DLD1 (cell line): ENCODE measurements around the gene BAHCC1.
"Not testable (repeated sequence)": the region's sequence is repeated elsewhere in the genome, so short reads cannot be mapped to it uniquely, and the experiment has no call there.

ENCODE experiments used
- in situ Hi-C: cut with HindIII; loops from 2 replicates; pipeline ENCODE4 v1.10.0; 2017; ENCODE audit warnings: low sequenced_read_pairs

The BAHCC1 gene

DNA sequence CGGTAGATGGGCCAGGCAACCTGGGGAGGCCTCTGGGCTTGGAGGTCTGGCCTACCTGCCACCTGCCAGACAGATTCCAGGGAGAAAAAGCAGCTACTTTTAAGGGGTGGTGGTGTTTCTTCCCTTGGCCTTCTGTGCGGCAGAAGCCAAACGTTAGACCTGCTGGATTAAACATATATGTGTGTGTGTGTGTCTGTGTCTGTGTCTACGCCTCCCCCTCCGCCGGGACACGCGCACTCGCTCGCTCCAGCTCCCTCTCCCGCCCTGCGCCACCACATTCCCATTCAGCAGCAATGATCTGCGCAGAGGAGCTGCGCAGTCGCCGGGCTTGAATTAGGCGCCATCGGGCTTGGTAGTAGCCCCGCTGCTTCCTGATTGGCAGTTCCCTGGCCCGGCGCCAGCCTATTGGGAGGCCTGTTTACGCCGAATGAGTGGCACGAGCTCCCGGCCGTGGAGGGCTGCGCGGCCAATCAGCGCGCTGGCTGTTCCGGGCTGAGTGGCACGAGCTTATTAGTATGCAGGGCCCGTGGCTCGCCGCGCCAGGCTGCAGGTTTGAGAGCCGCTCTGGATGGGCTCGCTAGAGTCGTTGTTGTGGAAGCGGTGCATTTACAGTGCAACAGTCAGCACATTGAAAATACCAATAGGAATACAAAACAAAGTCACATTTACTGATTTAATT, at the start of gene BAHCC1:
BAHCC1 (plus strand) TSS at position 537 of the 679 bp plus-strand sequence. CDS start 4,283 bp downstream, outside the sequence.
- in situ Hi-C loops: no loop called here

- in situ Hi-C loops: no loop called here
Observed at GRCh38 chr17:81346090-81346907, 49.0 kb upstream of the BAHCC1 start.

DNA sequence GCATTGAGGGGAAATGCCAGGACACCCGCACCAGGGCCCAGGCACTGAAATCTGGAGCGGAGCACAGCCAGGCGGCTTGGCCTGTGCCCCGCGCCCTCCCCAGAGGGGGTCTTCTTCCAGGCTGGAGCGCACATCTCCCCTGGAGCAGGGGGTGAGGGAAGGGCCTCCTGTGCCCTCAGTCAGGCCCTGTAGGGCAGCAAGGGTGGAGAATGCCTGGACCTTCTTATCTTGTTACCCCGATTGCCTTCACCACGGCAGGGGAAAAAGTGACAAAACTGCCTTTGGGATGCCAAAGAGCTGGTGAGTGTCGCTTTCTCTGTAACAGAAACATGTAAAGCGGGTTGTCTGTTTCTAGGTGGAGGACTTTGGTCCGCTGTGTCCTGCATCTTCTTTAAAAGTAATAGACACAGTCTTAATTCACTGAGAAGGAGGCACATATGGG, 48.3 kb upstream of the BAHCC1 start:
- in situ Hi-C loops: no loop called here

GRCh38 chr17:81347437-81347836, 47.8 kb upstream of the BAHCC1 start:
- in situ Hi-C loops: no loop called here

- in situ Hi-C loops: no loop called here
Observed at GRCh38 chr17:81348097-81349055, 46.9 kb upstream of the BAHCC1 start.

GRCh38 chr17:81349397-81350319, 45.6 kb upstream of the BAHCC1 start:
- in situ Hi-C loops: no loop called here

DNA sequence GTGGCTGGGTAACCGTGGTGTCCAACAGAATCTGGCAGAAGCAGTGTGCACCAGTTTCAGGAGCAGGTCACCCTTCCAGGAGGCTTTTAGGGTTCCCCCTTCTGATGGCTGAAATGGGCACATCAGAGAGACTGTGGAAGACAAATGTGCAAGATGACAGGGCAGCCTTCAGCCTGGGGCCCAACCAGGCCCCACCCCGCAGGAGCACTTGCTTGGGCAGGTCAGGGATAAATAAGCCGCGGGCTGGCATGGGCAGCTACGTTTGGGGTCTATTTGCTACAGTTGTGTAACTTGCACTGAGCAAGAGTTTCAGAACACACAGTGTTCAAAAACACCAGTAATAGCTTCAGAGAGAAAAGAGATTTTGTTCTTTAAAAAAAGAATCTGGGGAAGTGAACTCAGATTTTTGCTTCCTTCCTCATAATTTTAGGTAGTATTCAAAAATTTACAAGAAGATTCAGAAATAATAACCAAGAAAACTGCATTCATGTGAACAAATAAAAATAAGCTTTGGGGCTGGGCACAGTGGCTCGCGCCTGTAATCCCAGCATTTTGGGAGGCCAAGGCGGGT, 44.9 kb upstream of the BAHCC1 start:
- in situ Hi-C loops: no loop called here

GRCh38 chr17:81351329-81352052, 43.8 kb upstream of the BAHCC1 start:
- in situ Hi-C loops: not testable (repeated sequence)

DNA sequence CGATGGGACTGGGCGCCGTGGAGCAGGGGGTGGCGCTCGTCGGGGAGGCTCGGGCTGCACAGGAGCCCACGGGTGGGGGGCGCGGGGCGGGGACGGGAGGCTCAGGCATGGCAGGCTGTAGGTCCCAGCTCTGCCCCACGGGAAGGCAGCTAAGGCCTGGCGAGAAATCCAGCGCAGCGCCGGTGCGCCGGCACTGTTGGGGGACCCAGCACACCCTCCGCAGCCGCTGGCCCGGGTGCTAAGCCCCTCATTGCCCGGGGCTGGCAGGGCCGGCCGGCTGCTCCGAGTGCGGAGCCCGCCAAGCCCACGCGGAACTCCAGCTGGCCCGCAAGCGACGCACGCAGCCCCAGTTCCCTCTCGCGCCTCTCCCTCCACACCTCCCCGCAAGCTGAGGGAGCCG, 43.2 kb upstream of the BAHCC1 start:
- in situ Hi-C loops: not testable (repeated sequence)

- in situ Hi-C loops: no loop called here
Observed at GRCh38 chr17:81354252-81354953, 40.9 kb upstream of the BAHCC1 start.

DNA sequence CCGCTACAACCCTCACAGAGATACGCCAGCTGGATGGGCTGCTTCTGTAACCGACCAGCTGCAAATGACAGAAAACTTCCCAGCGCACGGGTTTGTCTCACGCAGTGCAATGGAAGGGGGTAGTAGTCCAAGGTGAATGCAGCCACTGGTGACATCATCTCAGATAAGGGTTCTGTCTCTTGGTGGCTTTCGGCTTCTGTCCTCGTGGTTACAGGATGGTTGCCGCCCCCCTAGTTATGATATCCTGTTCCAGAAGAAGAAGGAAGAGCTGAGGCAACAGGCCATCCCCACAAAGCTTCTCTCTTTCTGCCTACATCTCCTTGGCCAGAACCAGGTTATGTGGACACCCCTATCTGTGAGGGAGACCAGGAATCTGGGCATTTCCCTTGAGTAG, 40.3 kb upstream of the BAHCC1 start:
- in situ Hi-C loops: no loop called here

- in situ Hi-C loops: no loop called here
Observed at GRCh38 chr17:81359218-81359617, 36.0 kb upstream of the BAHCC1 start.

DNA sequence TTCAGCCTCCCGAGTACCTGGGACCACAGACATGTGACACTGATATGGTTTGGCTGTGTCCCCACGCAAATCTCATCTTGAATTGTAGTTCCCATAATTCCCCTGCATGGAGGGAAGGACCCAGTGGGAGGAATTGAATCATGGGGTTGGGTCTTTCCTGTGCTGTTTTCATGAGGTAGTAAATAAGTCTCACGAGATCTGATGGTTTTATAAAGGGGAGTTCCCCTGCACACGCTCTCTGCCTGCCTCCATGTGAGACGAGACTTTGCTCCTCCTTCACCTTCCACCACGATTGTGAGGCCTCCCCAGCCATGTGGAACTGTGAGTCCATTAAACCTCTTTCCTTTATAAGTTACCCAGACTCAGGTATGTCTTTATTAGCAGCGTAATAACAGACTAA, 33.3 kb upstream of the BAHCC1 start:
- in situ Hi-C loops: not testable (repeated sequence)

DNA sequence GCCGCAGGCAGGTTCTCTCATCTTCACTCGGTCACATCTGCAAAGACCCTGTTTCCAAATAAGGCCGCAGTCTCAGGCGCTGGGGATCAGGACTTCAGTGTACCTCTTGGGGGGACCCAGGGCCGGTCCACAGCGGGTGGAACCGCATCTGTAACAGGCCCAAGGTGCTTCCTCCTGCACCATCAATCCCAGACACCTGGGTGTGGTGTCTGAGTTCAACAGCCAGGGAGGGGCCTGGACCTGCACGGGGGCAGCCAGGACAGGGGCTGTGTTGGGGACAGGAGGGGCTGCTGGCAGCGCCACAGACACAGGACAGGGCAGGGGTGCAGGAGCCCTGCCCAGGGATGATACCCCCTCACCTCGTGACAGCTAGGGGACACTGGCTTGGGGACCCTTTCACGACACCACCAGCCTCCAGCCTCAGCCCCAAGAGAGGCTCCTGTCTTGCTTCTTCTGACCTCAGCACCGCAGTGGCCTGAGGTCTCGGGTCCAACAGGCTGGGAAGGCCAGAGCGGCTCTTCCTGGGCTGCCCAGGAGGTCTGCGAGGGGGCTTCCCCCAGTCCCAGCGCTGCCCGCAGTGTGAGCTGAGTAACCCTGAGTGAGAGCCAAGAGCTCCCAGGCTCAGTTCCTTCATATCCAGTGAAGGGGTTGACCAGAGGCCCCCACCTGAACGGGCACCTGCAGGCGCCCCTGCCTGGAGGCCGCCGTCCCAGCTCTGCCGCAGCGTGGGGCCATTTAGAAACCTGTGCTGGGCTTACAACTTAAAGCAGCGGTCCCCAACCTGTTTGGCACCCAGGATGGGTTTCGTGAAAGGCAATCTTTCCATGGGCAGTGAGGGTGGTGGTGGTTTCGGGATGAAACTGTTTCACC, 30.7 kb upstream of the BAHCC1 start:
- in situ Hi-C loops: no loop called here

GRCh38 chr17:81365148-81365600, 30.1 kb upstream of the BAHCC1 start:
- in situ Hi-C loops: no loop called here

DNA sequence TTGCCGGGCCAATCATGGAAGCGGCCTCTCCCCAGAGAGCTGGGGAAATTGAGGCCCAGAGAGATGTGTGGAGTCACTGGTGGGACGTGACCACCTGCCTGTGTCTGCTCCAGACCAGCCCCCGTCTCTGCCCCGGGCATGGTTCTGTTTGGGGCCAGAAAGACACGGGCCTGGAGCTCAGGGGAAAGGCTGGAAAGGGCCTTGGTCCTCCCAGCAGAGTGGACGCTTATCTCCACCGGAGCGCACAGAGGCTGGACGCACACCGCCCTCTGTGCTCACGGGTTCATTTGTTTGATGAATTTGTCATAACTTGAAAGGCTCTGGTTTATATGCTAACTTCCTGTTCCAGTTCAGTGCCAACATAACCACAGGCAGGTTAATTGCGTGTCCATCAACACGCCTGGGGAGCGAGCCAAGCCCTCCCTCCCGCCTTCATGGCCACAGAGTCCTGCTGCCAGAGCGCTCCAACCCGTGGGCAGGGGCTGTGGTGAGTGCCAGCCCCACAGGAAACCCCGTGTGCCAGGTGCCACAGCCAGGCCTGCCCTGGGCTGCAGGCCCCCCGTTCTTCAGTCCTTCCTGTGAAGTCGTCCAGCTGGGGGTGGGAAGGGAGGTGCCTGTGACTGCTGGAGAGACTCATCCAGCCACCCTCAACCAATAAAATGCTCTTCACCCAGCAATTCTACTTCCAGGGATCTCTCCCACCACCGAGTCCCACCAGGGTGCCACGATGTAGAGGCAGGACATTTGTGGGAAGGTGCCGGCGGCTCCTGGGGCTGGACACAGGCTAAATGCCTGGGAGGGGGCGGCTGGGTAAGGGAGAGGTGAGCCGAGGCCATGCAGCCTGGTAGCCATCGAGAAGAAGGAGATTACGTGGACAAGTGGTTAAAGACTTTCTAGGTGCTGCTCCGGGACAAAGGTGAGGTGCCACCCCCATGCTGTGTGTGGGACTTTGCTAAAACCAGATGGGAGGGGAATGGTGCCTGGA, 29.4 kb upstream of the BAHCC1 start:
- in situ Hi-C loops: no loop called here
